NOMO-1 (cell line): ENCODE data around the gene LAMC1.
"Not testable (repeated sequence)": the region's sequence is repeated elsewhere in the genome, so short reads cannot be mapped to it uniquely, and the experiment has no call there.

Source experiments
- DNase-seq, 2 experiments: peaks; one replicate each; lab custom pipeline; 2025; ENCODE audit not compliant: unreplicated experiment in 2 of 2; lab: John Stamatoyannopoulos, UW

Gene LAMC1

DNA sequence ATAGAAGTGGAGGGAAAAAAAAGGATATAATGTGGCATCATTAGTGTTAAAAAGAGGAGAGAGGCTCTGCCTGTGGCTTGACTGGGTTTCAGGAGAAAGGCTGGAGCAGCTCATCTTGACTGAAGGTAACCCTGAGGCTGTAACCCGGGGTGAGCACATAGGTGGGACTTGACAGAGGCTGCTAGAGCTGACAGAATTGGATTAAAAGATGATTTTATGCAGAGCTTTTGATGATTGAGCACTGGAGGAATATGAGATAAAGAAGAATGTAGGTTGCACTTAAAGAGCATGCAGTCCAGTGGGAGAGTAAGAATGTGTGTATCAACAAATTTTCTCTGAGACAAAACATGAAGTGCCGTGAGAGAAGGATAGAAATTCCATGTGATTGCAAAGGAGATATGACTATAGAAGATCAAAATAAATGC lies 17.3 kb downstream of the LAMC1 start:
- no peak for DNase-seq

GRCh38 chr1:183043254-183043653 lies 20.0 kb downstream of the LAMC1 start:
- no peak for DNase-seq

GRCh38 chr1:183043872-183044854 lies 20.9 kb downstream of the LAMC1 start:
- DNase-seq: no peak

- no peak for DNase-seq
These were observed 21.9 kb downstream of the LAMC1 start for GRCh38 chr1:183044893-183045649.

DNA sequence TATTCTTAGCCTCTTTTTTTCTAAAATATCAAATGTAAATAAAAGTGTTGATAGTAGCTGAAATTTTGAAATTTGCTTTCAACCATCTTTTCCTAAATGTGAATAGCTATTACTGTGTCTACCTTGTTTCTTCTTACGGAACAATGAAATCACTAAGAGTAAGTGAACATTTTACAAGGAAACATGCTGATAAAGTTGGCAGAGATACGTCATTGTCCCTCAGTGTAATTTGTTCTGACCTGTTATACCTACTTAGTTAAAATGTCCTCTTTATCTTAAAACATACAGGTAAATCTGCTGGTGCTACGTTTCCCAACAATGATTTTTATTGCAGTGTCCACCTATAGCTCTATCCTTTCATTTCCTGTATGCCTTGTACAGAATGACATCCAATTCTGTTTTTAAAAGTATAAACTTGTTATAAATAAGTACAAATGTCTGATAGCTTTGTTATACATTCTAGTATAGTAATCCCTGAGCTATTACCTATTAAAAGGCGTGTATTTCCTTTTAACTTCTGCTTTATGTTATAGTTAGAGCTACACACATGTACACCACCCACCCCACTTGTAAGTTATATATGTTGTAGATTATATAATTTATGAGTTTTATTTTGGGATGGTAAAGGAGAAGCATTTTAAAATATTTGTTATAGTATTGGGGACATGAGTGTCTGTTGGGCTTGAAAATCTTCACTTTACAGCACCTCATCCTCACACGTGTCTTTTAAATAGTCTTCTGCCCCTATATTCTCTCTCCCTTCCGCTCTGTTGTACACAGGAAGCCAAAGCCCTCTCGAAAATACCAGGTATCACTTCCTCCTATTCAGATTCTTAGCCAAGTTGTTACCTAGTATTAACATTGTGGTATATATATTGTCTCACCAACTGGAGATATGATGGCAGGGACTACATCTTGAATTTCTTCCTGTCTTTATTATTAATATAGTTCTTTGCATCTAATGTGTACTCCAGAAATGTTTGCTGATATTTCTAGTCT lies 25.2 kb downstream of the LAMC1 start:
- DNase-seq: peak; percentile 61 to 86

GRCh38 chr1:183051546-183051945 lies 28.3 kb downstream of the LAMC1 start:
- DNase-seq: no peak

GRCh38 chr1:183052861-183053260 lies 29.6 kb downstream of the LAMC1 start:
- no peak for DNase-seq

- DNase-seq: no peak
These were observed 35.8 kb downstream of the LAMC1 start for GRCh38 chr1:183058851-183059502.

DNA sequence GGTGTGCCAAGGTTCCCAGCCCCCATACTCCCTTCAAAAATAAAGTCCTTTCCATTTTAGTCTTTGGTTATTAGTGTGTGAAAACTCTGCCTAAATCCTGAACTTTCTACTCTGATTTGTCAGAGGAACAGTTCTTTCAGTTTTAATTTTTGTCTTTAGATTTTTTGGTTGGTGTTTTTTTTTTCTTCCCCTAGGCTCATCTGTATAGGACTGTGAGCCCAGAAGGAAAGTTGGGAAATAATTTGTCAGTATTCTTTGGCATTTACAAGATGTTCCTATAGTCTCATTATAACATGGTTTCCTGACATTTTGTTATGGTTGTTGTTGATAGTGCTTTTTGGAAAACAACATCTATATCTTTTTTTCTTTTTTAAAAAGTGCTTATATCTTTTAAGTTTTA lies 38.0 kb downstream of the LAMC1 start:
- DNase-seq: no peak

- DNase-seq: no peak
These were observed 40.1 kb downstream of the LAMC1 start for GRCh38 chr1:183063349-183063748.

GRCh38 chr1:183065168-183065706 lies 42.0 kb downstream of the LAMC1 start:
- DNase-seq: no peak

GRCh38 chr1:183066432-183066831 lies 43.2 kb downstream of the LAMC1 start:
- not testable (repeated sequence) for DNase-seq

- DNase-seq: no peak
These were observed 46.5 kb downstream of the LAMC1 start for GRCh38 chr1:183069562-183070216.

DNA sequence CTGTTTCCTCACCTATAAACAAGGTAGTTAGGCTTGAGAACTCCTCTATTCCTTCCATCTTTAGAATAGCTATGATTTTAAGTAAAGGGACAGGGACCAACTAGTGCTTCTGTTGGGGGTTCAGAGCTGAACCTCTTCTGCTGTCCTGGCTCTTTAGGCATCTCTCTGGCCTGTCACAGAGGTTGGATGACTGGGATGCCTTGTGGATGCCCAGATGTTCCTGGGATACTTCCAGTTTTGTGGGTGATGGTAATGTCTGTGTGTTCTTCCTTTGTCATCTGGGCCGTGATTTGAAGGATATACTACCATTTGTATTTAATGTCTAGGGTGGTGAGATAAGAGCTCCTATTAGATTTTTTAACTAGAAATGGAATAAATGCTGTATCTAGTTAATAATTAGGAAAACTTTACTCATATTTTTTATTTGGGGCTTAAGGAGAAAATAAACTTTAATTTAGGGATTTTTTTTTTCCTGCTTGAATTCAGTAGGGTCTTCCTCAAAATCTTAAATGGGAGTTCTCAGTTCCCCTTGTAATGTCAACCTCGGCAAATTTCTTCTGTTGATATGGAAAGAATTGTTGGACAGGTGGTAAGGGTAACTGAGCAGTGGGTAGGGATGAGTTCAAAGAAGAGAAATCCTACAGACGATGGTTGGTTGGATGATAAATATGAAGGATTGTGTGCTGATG lies 47.2 kb downstream of the LAMC1 start:
- DNase-seq: no peak

DNA sequence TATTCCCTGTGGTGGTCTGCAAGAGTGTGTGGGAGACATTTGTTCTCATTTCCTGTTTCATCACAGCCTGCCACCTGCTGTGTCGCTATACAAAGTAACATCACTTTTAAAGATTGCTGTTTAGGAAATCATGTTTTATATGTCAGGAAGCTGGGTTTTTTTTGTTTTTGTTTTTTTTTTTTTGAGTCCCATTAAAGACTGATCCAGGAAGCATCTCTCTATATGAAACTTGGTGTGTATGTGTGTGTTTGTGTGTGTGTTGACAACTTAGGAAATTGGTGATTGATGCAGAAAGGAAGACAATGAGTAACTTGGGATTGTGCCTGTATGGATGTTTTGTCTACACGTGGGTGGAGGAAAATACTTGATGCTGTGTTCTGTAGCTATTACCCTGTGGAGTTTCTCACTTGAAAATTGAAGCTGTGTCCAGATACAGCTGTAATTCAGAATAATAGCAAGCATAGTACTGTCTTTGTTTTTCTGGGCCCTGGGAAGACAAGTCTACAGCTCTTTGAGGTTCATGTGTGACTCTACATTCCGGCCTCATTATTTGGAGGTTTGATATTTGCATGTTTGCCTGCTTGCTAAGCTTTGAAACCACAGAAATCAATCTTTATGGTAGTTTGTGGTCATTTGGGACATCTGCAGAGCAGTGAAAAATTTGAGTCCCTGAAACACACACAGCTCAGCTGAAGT lies 47.9 kb downstream of the LAMC1 start:
- DNase-seq: peak in 1 of 2 experiments; percentile 28

DNA sequence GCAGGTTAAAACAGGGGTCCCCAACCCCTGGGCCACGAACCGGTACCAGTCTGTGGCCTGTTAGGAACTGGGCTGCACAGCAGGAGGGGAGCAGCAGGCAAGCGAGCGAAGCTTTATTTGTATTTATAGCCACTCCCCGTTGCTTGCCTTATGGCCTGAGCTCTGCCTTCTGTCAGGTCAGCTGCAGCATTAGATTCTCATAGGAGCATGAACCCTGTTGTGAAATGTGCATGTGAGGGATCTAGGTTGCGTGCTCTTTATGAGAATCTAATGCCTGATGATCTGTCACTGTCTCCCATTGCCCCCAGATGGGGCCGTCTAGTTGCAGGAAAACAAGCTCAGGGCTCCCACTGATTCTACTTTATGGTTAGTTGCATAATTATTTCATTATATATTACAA lies 49.4 kb downstream of the LAMC1 start:
- DNase-seq: not testable (repeated sequence)

DNA sequence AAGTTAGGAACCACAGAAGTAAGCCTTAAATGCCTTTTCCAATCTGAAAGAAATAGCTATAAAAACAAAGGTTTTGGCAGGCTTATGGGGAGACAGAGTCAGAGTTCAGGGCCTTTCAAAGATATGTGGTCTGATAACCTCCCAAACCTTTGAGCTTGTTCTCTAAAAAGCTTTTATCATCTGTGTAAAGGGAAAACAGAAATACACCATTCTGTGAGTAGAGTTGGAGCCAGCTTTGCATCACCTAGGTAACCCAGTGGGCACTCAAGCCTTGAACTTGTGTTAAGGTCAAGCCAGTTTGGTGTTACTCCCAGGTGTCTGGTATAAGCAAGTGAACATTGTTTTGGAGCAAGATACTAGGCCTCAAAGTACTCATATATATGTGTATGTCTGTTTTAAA lies 50.1 kb downstream of the LAMC1 start:
- no peak for DNase-seq

DNA sequence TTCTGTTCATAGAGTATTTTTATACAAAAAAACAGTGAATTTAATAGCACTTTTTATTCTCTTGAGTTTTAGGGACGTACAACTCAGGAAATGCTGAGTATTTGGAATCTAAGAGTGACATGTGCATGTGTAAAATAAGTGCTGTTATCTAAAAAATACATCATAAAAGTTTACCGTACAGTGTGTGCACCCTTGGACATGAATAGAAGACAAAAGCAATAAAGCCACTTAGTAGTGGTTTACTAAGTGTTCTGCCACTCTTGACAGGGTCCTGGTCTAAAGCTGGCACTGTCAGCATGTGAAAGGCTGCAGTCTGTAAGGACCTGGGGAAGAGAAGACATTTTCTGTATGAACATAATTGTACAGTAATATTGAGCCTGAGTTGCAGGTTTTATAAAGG lies 51.0 kb downstream of the LAMC1 start:
- no peak for DNase-seq
